ENCODE measurements around the gene CACHD1. TPM values are rescaled to one million over a fixed set of nuclear protein-coding genes. Genes with fewer than 3 reads are reported as not detected.
"Not testable (repeated sequence)": the region's sequence is repeated elsewhere in the genome, so short reads cannot be mapped to it uniquely, and the experiment has no call there.

Gene CACHD1
- total RNA-seq, 4 donors from 2014 or later, result 7.7 to 20.1 (median 9.8) TPM

GRCh38 chr1:64701071-64701470, 231.1 kb downstream of the CACHD1 start:
- Histone ChIP-seq H3K9me3 (no peaks in the 10 kb centered on the region), H3K4me1 (no peaks in the 10 kb centered on the region), H3K27ac (no peak overlapping the region), H3K36me3 (no peaks in the 10 kb centered on the region), H3K4me3 (no peak overlapping the region), H3K27me3 (no peaks in the 10 kb centered on the region)
- no peak for ATAC-seq
- 92 to 100% methylated on average over 2 to 5 of the region's 5 CpGs for WGBS, 2 donors (ENCODE audit: low coverage in 1 of 2)
- TF ChIP-seq CTCF (IDR thresholded peaks at IDR 0.05), result no peak
- no peak for TF ChIP-seq POLR2AphosphoS5 (IDR thresholded peaks at IDR 0.05)
- TF ChIP-seq POLR2A (IDR thresholded peaks at IDR 0.05), result no peak
- TF ChIP-seq EP300 (IDR thresholded peaks at IDR 0.05), result no peak

- no peak for ATAC-seq
- no peaks in the 10 kb centered on the region for H3K36me3 ChIP-seq
- 42 to 73% methylated on average over 2 of the region's 2 CpGs for WGBS, 2 donors (ENCODE audit: low coverage in 1 of 2)
- H3K4me1 ChIP-seq, result no peaks in the 10 kb centered on the region
- no peaks in the 10 kb centered on the region for H3K27me3 ChIP-seq
- H3K27ac ChIP-seq, result no peak overlapping the region
- no peaks in the 10 kb centered on the region for H3K9me3 ChIP-seq
- no peak overlapping the region for H3K4me3 ChIP-seq
- TF ChIP-seq CTCF (IDR thresholded peaks at IDR 0.05) (no peak), POLR2AphosphoS5 (IDR thresholded peaks at IDR 0.05) (no peak), EP300 (IDR thresholded peaks at IDR 0.05) (no peak), POLR2A (IDR thresholded peaks at IDR 0.05) (no peak)
Observed at GRCh38 chr1:64701886-64702285, 232.0 kb downstream of the CACHD1 start.

GRCh38 chr1:64702670-64703069, 232.7 kb downstream of the CACHD1 start:
- not testable (repeated sequence) for H3K9me3 ChIP-seq, H3K27me3 ChIP-seq, H3K27ac ChIP-seq, H3K36me3 ChIP-seq, H3K4me1 ChIP-seq, ATAC-seq, H3K4me3 ChIP-seq
- WGBS, 2 donors (ENCODE audit: low coverage in 1 of 2), result 78 to 88% methylated on average over 1 to 3 of the region's 3 CpGs

GRCh38 chr1:64703600-64703999, 233.7 kb downstream of the CACHD1 start:
- H3K36me3 ChIP-seq, result no peaks in the 10 kb centered on the region
- H3K27ac ChIP-seq, result no peak overlapping the region
- H3K27me3 ChIP-seq, result no peaks in the 10 kb centered on the region
- WGBS, 2 donors (ENCODE audit: low coverage in 1 of 2), result 64 to 70% methylated on average over 2 of the region's 2 CpGs
- no peak for TF ChIP-seq EP300 (IDR thresholded peaks at IDR 0.05)
- no peak for TF ChIP-seq CTCF (IDR thresholded peaks at IDR 0.05)
- TF ChIP-seq POLR2AphosphoS5 (IDR thresholded peaks at IDR 0.05), result no peak
- TF ChIP-seq POLR2A (IDR thresholded peaks at IDR 0.05), result no peak
- no peak for ATAC-seq
- H3K4me1 ChIP-seq, result no peaks in the 10 kb centered on the region
- no peaks in the 10 kb centered on the region for H3K9me3 ChIP-seq
- no peak overlapping the region for H3K4me3 ChIP-seq

- 25 to 29% methylated on average over 1 of the region's 1 CpG for WGBS, 2 donors (ENCODE audit: low coverage in 1 of 2)
- no peak for ATAC-seq
- Histone ChIP-seq H3K27ac (no peak overlapping the region), H3K27me3 (no peaks in the 10 kb centered on the region), H3K36me3 (no peaks in the 10 kb centered on the region), H3K9me3 (no peaks in the 10 kb centered on the region), H3K4me3 (no peak overlapping the region), H3K4me1 (no peaks in the 10 kb centered on the region)
- no peak for TF ChIP-seq POLR2AphosphoS5 (IDR thresholded peaks at IDR 0.05)
- TF ChIP-seq CTCF (IDR thresholded peaks at IDR 0.05), result no peak
Observed at GRCh38 chr1:64705591-64705990, 235.7 kb downstream of the CACHD1 start.

- Histone ChIP-seq H3K9me3 (no peaks in the 10 kb centered on the region), H3K27me3 (no peaks in the 10 kb centered on the region), H3K36me3 (no peaks in the 10 kb centered on the region), H3K4me1 (no peaks in the 10 kb centered on the region), H3K4me3 (no peak overlapping the region), H3K27ac (no peak overlapping the region)
- no peak for TF ChIP-seq CTCF (IDR thresholded peaks at IDR 0.05)
- TF ChIP-seq POLR2AphosphoS5 (IDR thresholded peaks at IDR 0.05), result no peak
- TF ChIP-seq POLR2A (IDR thresholded peaks at IDR 0.05), result no peak
- TF ChIP-seq EP300 (IDR thresholded peaks at IDR 0.05), result no peak
- no peak for ATAC-seq
- WGBS, 2 donors (ENCODE audit: low coverage in 1 of 2), result 40 to 75% methylated on average over 1 of the region's 1 CpG
Observed at GRCh38 chr1:64711266-64711665, 241.3 kb downstream of the CACHD1 start.

Measured in gastroesophageal sphincter (tissue), 4 donors.